Ectodermal cell (in vitro differentiated cells): Measurements from ENCODE around the gene ARTN.

Experiments
- H3K27ac ChIP-seq: 2 replicates; pipeline ENCODE4 v1.7.0; 2013; ENCODE audit warnings: mild to moderate bottlenecking, low read depth, low read length; ENCODE audit not compliant: insufficient read depth, poor library complexity, severe bottlenecking
- H3K27me3 ChIP-seq: 2 replicates; pipeline ENCODE4 v1.7.0; 2013; ENCODE audit warnings: mild to moderate bottlenecking, low read length; ENCODE audit not compliant: insufficient read depth, control insufficient read depth, poor library complexity, severe bottlenecking
- H3K36me3 ChIP-seq: one replicate; pipeline ENCODE4 v1.7.0; 2013; ENCODE audit warnings: low read length; ENCODE audit not compliant: control insufficient read depth, insufficient read depth
- H3K4me1 ChIP-seq: one replicate; pipeline ENCODE4 v1.7.0; 2013; ENCODE audit warnings: low read length; ENCODE audit not compliant: control insufficient read depth, insufficient read depth
- H3K4me3 ChIP-seq: 2 replicates; pipeline ENCODE4 v1.7.0; 2013; ENCODE audit warnings: low read depth, low read length, control low read depth; ENCODE audit not compliant: insufficient read depth
- H3K9me3 ChIP-seq: 2 replicates; pipeline ENCODE4 v1.7.0; 2013; ENCODE audit warnings: mild to moderate bottlenecking, low read length, moderate library complexity; ENCODE audit not compliant: control insufficient read depth
- WGBS, 2 experiments: methylation state at CpG; one replicate each; pipeline ENCODE4 v1.1.7; 2013; ENCODE audit warnings: missing lambda C conversion rate in 2 of 2; 5-methylcytosine and 5-hydroxymethylcytosine counted together

The ARTN gene

DNA sequence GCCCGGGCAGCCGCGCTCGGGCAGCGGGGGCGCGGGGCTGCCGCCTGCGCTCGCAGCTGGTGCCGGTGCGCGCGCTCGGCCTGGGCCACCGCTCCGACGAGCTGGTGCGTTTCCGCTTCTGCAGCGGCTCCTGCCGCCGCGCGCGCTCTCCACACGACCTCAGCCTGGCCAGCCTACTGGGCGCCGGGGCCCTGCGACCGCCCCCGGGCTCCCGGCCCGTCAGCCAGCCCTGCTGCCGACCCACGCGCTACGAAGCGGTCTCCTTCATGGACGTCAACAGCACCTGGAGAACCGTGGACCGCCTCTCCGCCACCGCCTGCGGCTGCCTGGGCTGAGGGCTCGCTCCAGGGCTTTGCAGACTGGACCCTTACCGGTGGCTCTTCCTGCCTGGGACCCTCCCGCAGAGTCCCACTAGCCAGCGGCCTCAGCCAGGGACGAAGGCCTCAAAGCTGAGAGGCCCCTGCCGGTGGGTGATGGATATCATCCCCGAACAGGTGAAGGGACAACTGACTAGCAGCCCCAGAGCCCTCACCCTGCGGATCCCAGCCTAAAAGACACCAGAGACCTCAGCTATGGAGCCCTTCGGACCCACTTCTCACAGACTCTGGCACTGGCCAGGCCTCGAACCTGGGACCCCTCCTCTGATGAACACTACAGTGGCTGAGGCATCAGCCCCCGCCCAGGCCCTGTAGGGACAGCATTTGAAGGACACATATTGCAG, 3.0 kb downstream of the ARTN start:
- H3K4me3 ChIP-seq, result peak overlapping the region; percentile 36
- H3K27ac ChIP-seq, result no peak overlapping the region
- H3K9me3 ChIP-seq, result no peaks in the 10 kb centered on the region
- H3K4me1 ChIP-seq, result peaks cover 17% of the 10 kb centered on the region
- no peaks in the 10 kb centered on the region for H3K36me3 ChIP-seq
- peaks cover 46% of the 10 kb centered on the region for H3K27me3 ChIP-seq
- 7 to 8% methylated on average over 56 of the region's 56 CpGs for WGBS, 2 experiments

DNA sequence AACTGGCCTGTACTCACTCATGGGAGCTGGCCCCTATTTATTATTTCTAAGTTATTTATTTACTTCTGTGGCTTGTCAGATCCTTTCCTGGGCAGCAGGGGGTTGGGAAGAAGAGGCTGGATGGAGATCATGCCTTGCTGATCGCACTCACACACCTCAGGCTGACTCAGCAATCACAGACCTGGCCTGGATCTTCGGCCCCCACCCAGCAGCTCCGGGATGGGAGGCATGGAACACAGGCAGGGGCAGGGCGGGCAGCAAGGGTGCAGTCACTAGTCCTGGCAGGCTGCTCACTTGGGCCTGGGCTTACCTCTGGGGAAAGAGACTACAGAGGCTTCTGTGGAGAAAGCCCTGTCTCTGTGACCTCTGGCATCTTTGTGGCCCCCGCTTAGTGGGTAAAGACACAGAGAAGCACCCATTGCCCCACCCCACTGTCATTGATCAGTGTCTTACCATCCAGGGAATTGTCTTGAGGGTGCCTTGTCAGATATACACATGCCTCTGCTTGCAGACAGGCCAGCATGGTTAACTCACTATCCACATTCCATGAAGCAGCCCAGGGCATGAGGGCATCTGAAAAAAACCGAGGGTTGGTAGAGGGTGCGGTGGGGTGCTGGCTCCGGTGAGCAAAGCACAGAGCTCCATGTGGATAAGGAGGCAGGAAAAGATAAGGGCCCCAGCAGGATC, 3.7 kb downstream of the ARTN start:
- H3K27ac ChIP-seq, result no peak overlapping the region
- peaks cover 17% of the 10 kb centered on the region for H3K4me1 ChIP-seq
- no peak overlapping the region for H3K4me3 ChIP-seq
- WGBS, 2 experiments, result 92% methylated on average over 8 of the region's 8 CpGs
- H3K36me3 ChIP-seq, result no peaks in the 10 kb centered on the region
- H3K27me3 ChIP-seq, result peaks cover 40% of the 10 kb centered on the region
- no peaks in the 10 kb centered on the region for H3K9me3 ChIP-seq

DNA sequence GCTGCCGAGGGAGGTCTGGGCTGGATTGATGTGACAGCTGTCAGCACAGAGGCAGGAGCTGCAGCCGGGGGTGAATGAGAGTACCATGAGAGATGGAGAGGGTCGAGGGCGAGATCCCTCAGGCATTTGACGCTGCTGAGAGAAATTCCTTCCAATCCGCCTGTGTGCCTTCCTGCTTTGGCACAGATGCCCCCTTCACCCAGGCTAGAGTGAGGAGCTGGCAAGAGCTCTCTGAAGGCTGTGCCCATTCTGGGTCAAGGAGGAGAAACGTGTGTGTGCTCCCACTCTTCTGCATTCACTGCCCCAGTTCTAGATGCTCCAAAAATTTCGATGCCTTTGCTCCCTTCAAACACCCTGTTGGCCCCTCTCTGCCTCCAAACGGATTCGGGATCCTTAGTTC, 4.8 kb downstream of the ARTN start:
- 72 to 73% methylated on average over 10 of the region's 10 CpGs for WGBS, 2 experiments
- Histone ChIP-seq H3K4me1 (peaks cover 17% of the 10 kb centered on the region), H3K27ac (no peak overlapping the region), H3K9me3 (no peaks in the 10 kb centered on the region), H3K36me3 (no peaks in the 10 kb centered on the region), H3K27me3 (peaks cover 30% of the 10 kb centered on the region), H3K4me3 (no peak overlapping the region)

DNA sequence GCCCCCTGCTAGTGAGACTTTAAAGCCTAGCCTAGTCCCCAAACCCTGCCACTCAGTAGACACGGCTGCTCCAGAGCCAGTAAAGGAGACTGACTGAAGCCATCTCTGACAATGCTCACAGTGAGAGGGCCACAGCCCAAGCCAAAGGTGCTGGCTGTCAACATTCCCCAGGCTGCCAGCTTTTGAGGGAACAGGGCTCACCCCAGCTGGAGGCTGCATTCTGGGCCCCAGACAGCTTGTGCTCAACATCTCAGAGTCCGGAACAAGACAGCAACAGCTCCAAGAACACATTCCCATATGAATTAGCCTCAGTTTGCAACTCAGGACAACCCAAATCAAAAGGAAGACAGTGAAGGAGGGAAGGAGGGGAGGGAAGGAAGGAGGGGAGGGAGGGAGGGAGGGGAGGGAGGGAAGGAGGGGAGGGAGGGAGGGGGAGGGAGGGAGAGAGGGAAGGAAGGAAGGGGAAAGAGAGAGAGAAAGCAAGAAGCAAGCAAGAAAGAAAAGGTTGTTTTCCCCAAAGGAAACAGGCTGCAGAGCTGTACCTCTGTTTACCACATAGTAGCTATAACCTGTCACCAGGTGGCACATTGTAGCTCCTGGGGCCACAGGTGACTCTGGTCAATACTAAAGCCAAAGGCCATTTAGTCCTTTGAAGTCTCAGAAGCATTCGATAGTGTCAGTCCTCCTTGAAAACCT, 5.4 kb downstream of the ARTN start:
- 48 to 56% methylated on average over 3 of the region's 3 CpGs for WGBS, 2 experiments
- H3K36me3 ChIP-seq, result no peaks in the 10 kb centered on the region
- peaks cover 13% of the 10 kb centered on the region for H3K4me1 ChIP-seq
- no peak overlapping the region for H3K4me3 ChIP-seq
- H3K9me3 ChIP-seq, result no peaks in the 10 kb centered on the region
- no peak overlapping the region for H3K27ac ChIP-seq
- peaks cover 26% of the 10 kb centered on the region for H3K27me3 ChIP-seq

DNA sequence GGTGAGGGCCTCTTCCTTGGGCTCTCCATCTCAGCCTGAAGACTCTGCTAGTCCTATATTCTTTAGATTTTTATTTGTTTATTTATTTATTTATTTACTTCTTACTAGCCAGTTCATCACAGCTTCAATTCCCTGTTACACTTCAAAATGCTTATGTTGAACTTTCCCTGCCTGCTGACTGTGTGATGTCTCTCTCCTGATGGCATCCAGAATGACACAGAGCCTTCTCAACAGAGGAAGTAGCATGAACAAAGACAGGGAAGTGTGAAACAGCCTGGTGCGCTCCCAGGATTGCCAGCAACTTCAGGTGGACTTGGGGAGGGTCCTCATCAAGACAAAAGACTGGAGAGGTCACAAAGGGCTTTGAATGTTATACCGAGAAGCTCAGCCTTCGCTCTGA, 8.8 kb downstream of the ARTN start:
- H3K27me3 ChIP-seq, result peaks cover 4% of the 10 kb centered on the region
- peaks cover 2% of the 10 kb centered on the region for H3K4me1 ChIP-seq
- H3K9me3 ChIP-seq, result no peaks in the 10 kb centered on the region
- no peak overlapping the region for H3K4me3 ChIP-seq
- no peak overlapping the region for H3K27ac ChIP-seq
- 81 to 85% methylated on average over 3 of the region's 3 CpGs for WGBS, 2 experiments
- H3K36me3 ChIP-seq, result no peaks in the 10 kb centered on the region

DNA sequence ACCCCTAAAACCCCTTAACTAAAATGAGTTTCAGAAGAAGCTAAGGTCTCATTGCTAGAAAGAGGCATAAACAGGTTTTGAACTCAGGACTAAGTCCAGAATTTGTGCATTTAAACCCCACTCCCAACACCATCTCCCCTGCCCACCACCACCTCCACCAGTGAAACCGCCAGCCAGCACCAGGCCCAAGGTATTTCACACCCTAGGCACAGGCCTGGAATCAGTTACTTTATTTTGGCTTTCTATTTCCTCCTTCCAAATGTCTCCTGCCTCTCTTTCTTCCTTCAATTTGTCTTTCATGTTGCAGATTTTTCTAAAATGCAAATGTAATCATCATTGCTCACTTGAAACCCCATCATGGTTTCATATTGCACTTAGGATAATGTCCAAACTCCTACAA, 11.3 kb downstream of the ARTN start:
- H3K4me3 ChIP-seq, result no peak overlapping the region
- WGBS, 2 experiments, result 95 to 96% methylated on average over 1 of the region's 1 CpG
- no peaks in the 10 kb centered on the region for H3K27me3 ChIP-seq
- H3K27ac ChIP-seq, result no peak overlapping the region
- no peaks in the 10 kb centered on the region for H3K36me3 ChIP-seq
- H3K9me3 ChIP-seq, result no peaks in the 10 kb centered on the region
- peaks cover 7% of the 10 kb centered on the region for H3K4me1 ChIP-seq

DNA sequence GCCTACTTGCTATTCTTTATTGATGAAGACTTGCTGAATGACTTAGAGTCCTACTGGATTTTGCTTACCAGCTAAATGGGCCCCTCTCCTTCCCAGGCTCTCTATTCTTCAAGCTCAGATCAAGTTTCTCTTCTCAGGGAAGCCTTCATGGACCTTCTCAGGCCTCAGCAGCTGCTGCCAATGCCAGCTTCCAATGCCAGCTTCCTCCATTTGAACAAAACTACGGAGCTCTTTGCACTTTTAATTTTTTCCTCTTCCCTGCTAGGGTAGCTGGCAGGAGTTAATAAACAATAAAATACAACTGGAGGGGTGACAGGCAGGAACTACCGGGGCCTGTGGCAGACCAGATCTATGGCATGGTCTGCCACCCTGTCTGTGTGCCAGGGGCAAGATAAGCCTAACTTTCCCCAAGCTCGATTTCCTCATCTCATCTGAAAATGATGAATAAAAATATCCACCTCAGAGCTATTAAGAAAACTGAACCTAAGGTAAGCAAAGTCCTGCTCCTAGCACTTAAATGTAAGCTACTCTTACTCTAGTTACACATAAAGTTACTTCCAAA, 12.2 kb downstream of the ARTN start:
- Histone ChIP-seq H3K27ac (no peak overlapping the region), H3K4me1 (peaks cover 7% of the 10 kb centered on the region), H3K4me3 (peak overlapping the region; percentile 89), H3K36me3 (no peaks in the 10 kb centered on the region), H3K9me3 (no peaks in the 10 kb centered on the region), H3K27me3 (no peaks in the 10 kb centered on the region)
- 82 to 90% methylated on average over 3 of the region's 3 CpGs for WGBS, 2 experiments

DNA sequence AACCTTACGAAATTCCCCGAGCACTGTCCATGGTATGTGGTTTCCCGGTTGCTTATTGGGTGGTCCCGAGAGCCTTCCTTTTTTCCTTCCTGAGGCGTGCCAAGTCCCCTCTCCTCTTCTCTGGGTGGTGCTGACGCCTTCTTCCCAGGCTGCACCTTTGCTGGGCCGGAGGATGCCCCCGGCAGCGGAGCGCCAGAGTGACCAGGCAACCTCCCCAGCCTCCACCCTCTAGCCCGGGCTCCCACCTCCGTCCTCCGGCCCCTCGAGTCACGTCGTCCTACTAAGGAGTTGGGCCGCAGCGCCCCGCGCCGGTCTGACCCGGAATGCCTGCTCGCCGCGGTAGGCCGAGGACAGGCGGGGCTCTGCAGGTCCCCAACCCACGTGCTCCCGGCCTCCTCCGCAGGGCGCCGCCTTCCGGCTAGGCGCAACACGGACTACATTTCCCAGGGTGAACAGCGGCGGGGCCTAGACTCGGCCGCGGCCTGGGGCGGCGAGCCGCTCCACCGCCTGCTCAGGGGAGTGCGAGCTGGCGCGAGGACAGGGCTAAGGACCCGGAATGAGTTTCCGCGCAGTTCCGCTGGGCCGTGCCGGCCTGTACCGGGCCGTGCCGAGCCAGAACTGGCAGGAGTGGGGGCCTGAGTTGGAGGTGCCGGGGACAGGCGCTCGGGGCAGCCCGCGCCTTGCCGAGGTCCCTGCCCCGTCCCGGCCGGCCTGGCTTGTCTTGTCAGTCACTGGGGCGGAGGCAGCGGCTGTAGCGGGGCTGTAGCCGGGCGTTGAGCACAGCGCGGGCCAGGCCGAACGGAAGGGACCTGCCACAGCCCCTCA, 12.8 kb downstream of the ARTN start, which contains the start of gene IPO13:
TSS of gene IPO13 (plus strand) at position 715 of the 825 bp plus-strand sequence. CDS start 651 bp downstream, outside the sequence.
- peak within 1 kb of the TSS; percentile 89 for H3K4me3 ChIP-seq
- no peaks in the 10 kb centered on the region for H3K27me3 ChIP-seq
- no peaks in the 10 kb centered on the region for H3K36me3 ChIP-seq
- 1% methylated on average over 74 of the region's 74 CpGs for WGBS, 2 experiments
- no peaks in the 10 kb centered on the region for H3K9me3 ChIP-seq
- peaks cover 7% of the 10 kb centered on the region for H3K4me1 ChIP-seq
- peak within 1 kb of the TSS; percentile 98 for H3K27ac ChIP-seq

DNA sequence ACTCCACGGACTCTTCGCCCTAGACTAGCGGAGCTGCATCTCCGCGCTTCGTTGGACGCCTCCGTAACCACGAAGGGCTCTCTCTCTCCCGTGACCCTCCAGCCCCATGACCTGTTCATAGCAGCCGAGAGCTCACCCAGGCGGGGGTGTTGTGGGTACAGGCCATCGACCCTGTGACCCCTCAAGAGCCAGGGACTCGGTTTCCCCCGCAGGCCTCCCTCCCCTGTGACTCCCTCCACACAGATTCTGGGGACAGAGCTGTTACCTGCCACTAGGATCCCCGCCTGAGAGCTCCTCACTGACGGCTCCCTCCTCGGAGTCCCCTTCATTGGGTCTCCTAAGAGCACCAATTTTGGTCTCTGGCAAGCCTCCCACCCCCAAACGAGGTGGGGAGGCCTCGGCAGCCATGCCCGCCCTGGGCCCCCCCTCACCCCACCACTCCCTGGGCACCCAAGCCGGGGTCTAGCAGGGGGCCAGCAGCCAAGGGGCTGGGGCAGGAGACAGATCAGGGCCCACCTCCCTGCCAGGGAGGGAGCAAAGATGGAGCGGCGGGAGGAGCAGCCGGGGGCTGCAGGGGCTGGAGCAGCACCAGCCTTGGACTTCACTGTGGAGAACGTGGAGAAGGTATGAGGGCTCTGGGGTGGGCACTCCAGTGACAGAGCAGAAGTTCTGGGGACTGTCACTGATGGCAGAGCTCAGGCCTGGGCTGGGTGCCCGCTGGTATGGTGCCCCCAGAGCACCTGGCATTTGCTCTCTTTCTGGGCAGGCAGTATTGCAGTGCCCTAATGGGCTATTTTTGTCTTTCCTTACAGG, 13.7 kb downstream of the ARTN start:
- WGBS, 2 experiments, result 14 to 15% methylated on average over 27 of the region's 27 CpGs
- H3K4me1 ChIP-seq, result peaks cover 7% of the 10 kb centered on the region
- H3K36me3 ChIP-seq, result no peaks in the 10 kb centered on the region
- H3K27ac ChIP-seq, result peak overlapping the region; percentile 98
- no peaks in the 10 kb centered on the region for H3K27me3 ChIP-seq
- peak overlapping the region; percentile 89 for H3K4me3 ChIP-seq
- no peaks in the 10 kb centered on the region for H3K9me3 ChIP-seq
